CD4-positive, alpha-beta T cell (primary cell): ENCODE data around the gene GBP1. TPM values are rescaled to one million over a fixed set of nuclear protein-coding genes. Genes with fewer than 3 reads are reported as not detected.
"Not testable (repeated sequence)": the region's sequence is repeated elsewhere in the genome, so short reads cannot be mapped to it uniquely, and the experiment has no call there.

Experiments used
- ATAC-seq: fragments of 200-7000 bp; cut with Tn5 transposase; one replicate; pipeline ENCODE4 v1.10.0; 2022; ENCODE audit warnings: mild to moderate bottlenecking; ENCODE audit not compliant: poor library complexity
- CTCF ChIA-PET: fragments of 350-600 bp; sonication (Branson Sonifier 250); formaldehyde crosslinking; loops from one replicate; lab custom pipeline; 2021; ENCODE audit warnings: antibody characterized with exemption, inconsistent platforms; lab: Charles Lee
- POLR2A ChIA-PET: fragments of 350-600 bp; sonication (Branson Sonifier 250); formaldehyde crosslinking; loops from one replicate; lab custom pipeline; 2021; ENCODE audit warnings: antibody characterized with exemption, inconsistent platforms; lab: Charles Lee
- DNase-seq, 14 experiments: peaks; one replicate each; pipeline ENCODE4 v3.0.0-alpha.2; 2013 to 2020; ENCODE audit warnings: mixed read lengths in 2 of 14
- H3K27ac ChIP-seq, 2 donors: one replicate each; pipeline versions ENCODE4 v1.5.1 to v1.7.0; 2013; ENCODE audit warnings: low read length in 2 of 2, low read depth in 1 of 2, mild to moderate bottlenecking in 1 of 2
- H3K27me3 ChIP-seq, 2 experiments: 1 replicate in 1 of 2; 2 replicates in 1 of 2; pipeline versions ENCODE4 v1.6.1 to v1.7.0; 2013; ENCODE audit warnings: low read length in 2 of 2, control low read depth in 1 of 2, mild to moderate bottlenecking in 1 of 2, moderate library complexity in 1 of 2; ENCODE audit not compliant: insufficient read depth in 2 of 2, control insufficient read depth in 1 of 2
- H3K36me3 ChIP-seq: one replicate; pipeline ENCODE4 v1.6.1; 2013; ENCODE audit warnings: low read length, control low read depth; ENCODE audit not compliant: insufficient read depth
- H3K4me1 ChIP-seq: one replicate; pipeline ENCODE4 v1.6.1; 2013; ENCODE audit warnings: low read length, control low read depth; ENCODE audit not compliant: insufficient read depth
- H3K4me3 ChIP-seq: one replicate; pipeline ENCODE4 v1.5.1; 2013; ENCODE audit warnings: mild to moderate bottlenecking, low read length, moderate library complexity
- H3K9me3 ChIP-seq, 2 experiments: 1 replicate in 1 of 2; 2 replicates in 1 of 2; pipeline versions ENCODE4 v1.6.1 to v1.7.0; 2013; ENCODE audit warnings: low read length in 2 of 2, mild to moderate bottlenecking in 2 of 2, control low read depth in 1 of 2, moderate library complexity in 1 of 2; ENCODE audit not compliant: control insufficient read depth in 1 of 2, insufficient read depth in 1 of 2
- H3K27ac Mint-ChIP-seq: one replicate; pipeline ENCODE4 v1.8.0; 2020; ENCODE audit warnings: mixed read lengths
- H3K27me3 Mint-ChIP-seq: one replicate; pipeline ENCODE4 v1.8.0; 2021; ENCODE audit warnings: mixed read lengths
- H3K36me3 Mint-ChIP-seq: one replicate; pipeline ENCODE4 v1.8.0; 2021; ENCODE audit warnings: low read depth, mixed read lengths
- H3K4me1 Mint-ChIP-seq: one replicate; pipeline ENCODE4 v1.8.0; 2021; ENCODE audit warnings: low read depth, mixed read lengths
- H3K4me3 Mint-ChIP-seq: one replicate; pipeline ENCODE4 v1.8.0; 2020; ENCODE audit warnings: mild to moderate bottlenecking, mixed read lengths
- H3K9me3 Mint-ChIP-seq: one replicate; pipeline ENCODE4 v1.8.0; 2020; ENCODE audit warnings: mixed read lengths
- intact Hi-C, 2 experiments: fragments of 100-400 bp; cut with DNase I in 1 of 2; cut with micrococcal nuclease in 1 of 2; formaldehyde crosslinking; loops; one replicate each; pipeline versions ENCODE4 v1.15.1 to v1.9.0; 2023 to 2025; cut with DNase I, micrococcal nuclease
- total RNA-seq, 174 experiments: library from RNA in 2 of 174; stranded (reverse) in 2 of 174; gene quantifications; one replicate each; pipeline ENCODE4 v1.2.3 and lab custom pipeline; 2021 to 2026
- TF ChIP-seq, protein P1 (sequence below): fragments of 200-600 bp; IDR thresholded peaks from one replicate; pipeline ENCODE4 v1.8.0; 2022; ENCODE audit warnings: antibody characterized with exemption, mild to moderate bottlenecking

The GBP1 gene
- total RNA-seq, 2 experiments from 2014 or later, result 15.5 to 16.5 TPM

GRCh38 chr1:89087241-89087640 is 22.2 kb upstream of the GBP1 start:
- ChIA-PET CTCF (interaction anchor here (0.6 to 1.1 kb wide), 2 partner anchors 9 to 208 kb away, joined by 3 read pairs; no protein-coding TSS in a partner anchor), POLR2A (no interaction called here)
- Histone ChIP-seq H3K27ac (no peak overlapping the region), H3K9me3 (no peaks in the 10 kb centered on the region), H3K36me3 (no peaks in the 10 kb centered on the region), H3K4me3 (no peak overlapping the region), H3K4me1 (no peaks in the 10 kb centered on the region), H3K27me3 (no peaks in the 10 kb centered on the region)
- no peak overlapping the region for H3K27ac Mint-ChIP-seq
- DNase-seq, result no peak
- intact Hi-C loops, result no loop called here
- no peaks in the 10 kb centered on the region for H3K36me3 Mint-ChIP-seq
- ATAC-seq, result no peak
- no peaks in the 10 kb centered on the region for H3K4me1 Mint-ChIP-seq
- no peaks in the 10 kb centered on the region for H3K9me3 Mint-ChIP-seq
- H3K4me3 Mint-ChIP-seq, result no peak overlapping the region
- TF ChIP-seq, protein P1, sequence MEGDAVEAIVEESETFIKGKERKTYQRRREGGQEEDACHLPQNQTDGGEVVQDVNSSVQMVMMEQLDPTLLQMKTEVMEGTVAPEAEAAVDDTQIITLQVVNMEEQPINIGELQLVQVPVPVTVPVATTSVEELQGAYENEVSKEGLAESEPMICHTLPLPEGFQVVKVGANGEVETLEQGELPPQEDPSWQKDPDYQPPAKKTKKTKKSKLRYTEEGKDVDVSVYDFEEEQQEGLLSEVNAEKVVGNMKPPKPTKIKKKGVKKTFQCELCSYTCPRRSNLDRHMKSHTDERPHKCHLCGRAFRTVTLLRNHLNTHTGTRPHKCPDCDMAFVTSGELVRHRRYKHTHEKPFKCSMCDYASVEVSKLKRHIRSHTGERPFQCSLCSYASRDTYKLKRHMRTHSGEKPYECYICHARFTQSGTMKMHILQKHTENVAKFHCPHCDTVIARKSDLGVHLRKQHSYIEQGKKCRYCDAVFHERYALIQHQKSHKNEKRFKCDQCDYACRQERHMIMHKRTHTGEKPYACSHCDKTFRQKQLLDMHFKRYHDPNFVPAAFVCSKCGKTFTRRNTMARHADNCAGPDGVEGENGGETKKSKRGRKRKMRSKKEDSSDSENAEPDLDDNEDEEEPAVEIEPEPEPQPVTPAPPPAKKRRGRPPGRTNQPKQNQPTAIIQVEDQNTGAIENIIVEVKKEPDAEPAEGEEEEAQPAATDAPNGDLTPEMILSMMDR, result no peak
- H3K27me3 Mint-ChIP-seq, result peaks cover 4% of the 10 kb centered on the region

GRCh38 chr1:89085781-89086180 is 20.8 kb upstream of the GBP1 start:
- POLR2A ChIA-PET, result interaction anchor here (0.6 to 2.2 kb wide), 12 partner anchors 21 to 373 kb away, joined by 3 to 9 read pairs (median 4); partner anchors contain the start of genes GBP1, GBP2 and GBP5
- no peaks in the 10 kb centered on the region for H3K4me1 Mint-ChIP-seq

GRCh38 chr1:89081005-89081404 is 16.0 kb upstream of the GBP1 start:
- Mint-ChIP-seq H3K4me3 (no peak overlapping the region), H3K4me1 (no peaks in the 10 kb centered on the region), H3K27me3 (no peaks in the 10 kb centered on the region), H3K27ac (no peak overlapping the region), H3K36me3 (no peaks in the 10 kb centered on the region), H3K9me3 (peaks cover 6% of the 10 kb centered on the region)
- Histone ChIP-seq H3K27me3 (no peaks in the 10 kb centered on the region), H3K27ac (no peak overlapping the region), H3K4me3 (no peak overlapping the region), H3K9me3 (no peaks in the 10 kb centered on the region), H3K36me3 (no peaks in the 10 kb centered on the region), H3K4me1 (no peaks in the 10 kb centered on the region)
- ATAC-seq (no peak), DNase-seq (peak in 2 of 14 experiments; percentile 33 to 38)
- POLR2A ChIA-PET, result interaction anchor here (1.1 kb wide), 1 partner anchor 11 kb away, joined by 4 read pairs; no protein-coding TSS in a partner anchor
- CTCF ChIA-PET, result interaction anchor here (1.0 kb wide), 1 partner anchor 11 kb away, joined by 4 read pairs; no protein-coding TSS in a partner anchor
- TF ChIP-seq, protein P1, result no peak
- intact Hi-C loops, result no loop called here

More at GRCh38 chr1:89085781-89086180, 20.8 kb upstream of the GBP1 start:
- Mint-ChIP-seq H3K36me3 (no peaks in the 10 kb centered on the region), H3K4me3 (no peak overlapping the region), H3K27ac (no peak overlapping the region), H3K9me3 (no peaks in the 10 kb centered on the region), H3K27me3 (no peaks in the 10 kb centered on the region)
- DNase-seq (peak in 9 of 14 experiments; percentile 13 to 79 (median 48)), ATAC-seq (peak; percentile 77)
- CTCF ChIA-PET, result interaction anchor here (0.5 to 2.2 kb wide), 43 partner anchors 11 to 573 kb away, joined by 3 to 23 read pairs (median 4); partner anchors contain the start of genes GBP1, GBP2, GBP3 and GBP4
- intact Hi-C loops, result loop anchor here (1.0 to 2.0 kb wide), 4 partner anchors 87 to 370 kb away; no protein-coding TSS in a partner anchor
- Histone ChIP-seq H3K4me3 (no peak overlapping the region), H3K27ac (no peak overlapping the region), H3K9me3 (no peaks in the 10 kb centered on the region), H3K4me1 (no peaks in the 10 kb centered on the region), H3K27me3 (no peaks in the 10 kb centered on the region), H3K36me3 (no peaks in the 10 kb centered on the region)
- TF ChIP-seq, protein P1, result peak; percentile 85

GRCh38 chr1:89080068-89080467 is 15.1 kb upstream of the GBP1 start:
- CTCF ChIA-PET, H3K27me3 Mint-ChIP-seq, H3K4me3 ChIP-seq, H3K9me3 ChIP-seq, H3K27ac Mint-ChIP-seq, POLR2A ChIA-PET, H3K27ac ChIP-seq, DNase-seq, H3K4me1 Mint-ChIP-seq, H3K4me1 ChIP-seq, H3K9me3 Mint-ChIP-seq, H3K36me3 Mint-ChIP-seq, H3K4me3 Mint-ChIP-seq, H3K27me3 ChIP-seq, intact Hi-C loops, ATAC-seq, H3K36me3 ChIP-seq: not testable (repeated sequence)

GRCh38 chr1:89072466-89073065 is 7.6 kb upstream of the GBP1 start:
- H3K27ac Mint-ChIP-seq, DNase-seq, H3K4me3 Mint-ChIP-seq, POLR2A ChIA-PET, H3K27me3 ChIP-seq, H3K4me1 ChIP-seq, H3K27me3 Mint-ChIP-seq, H3K27ac ChIP-seq, CTCF ChIA-PET, H3K36me3 Mint-ChIP-seq, H3K9me3 ChIP-seq, H3K36me3 ChIP-seq, H3K4me3 ChIP-seq, ATAC-seq: not testable (repeated sequence)
- intact Hi-C loops, result loop anchor here in 1 of 2 experiments (5.0 kb wide), 1 partner anchor 50 kb away; no protein-coding TSS in a partner anchor
- H3K9me3 Mint-ChIP-seq, result peaks cover 11% of the 10 kb centered on the region
- peaks cover 25% of the 10 kb centered on the region for H3K4me1 Mint-ChIP-seq
